GM12865 (cell line): Measurements from ENCODE around the gene TMEM134.
"Not testable (repeated sequence)": the region's sequence is repeated elsewhere in the genome, so short reads cannot be mapped to it uniquely, and the experiment has no call there.

Experiments used
- DNase-seq: peaks from one replicate; pipeline ENCODE4 v3.0.0; 2010; ENCODE audit warnings: low read depth
- H3K4me3 ChIP-seq: 2 replicates; pipeline ENCODE4 v1.5.1; 2011; ENCODE audit warnings: mild to moderate bottlenecking, low read depth, low read length, control low read depth
- CTCF ChIP-seq: IDR thresholded peaks from 2 replicates; pipeline ENCODE4 v1.5.1; 2011; ENCODE audit warnings: low read length, control low read depth, low read depth, inconsistent platforms; ENCODE audit not compliant: insufficient read depth; ENCODE audit errors: missing control alignments

The TMEM134 gene

GRCh38 chr11:67466962-67467771, 1.9 kb downstream of the TMEM134 start:
- TF ChIP-seq CTCF, result no peak
- H3K4me3 ChIP-seq, result no peak overlapping the region

GRCh38 chr11:67466367-67466766, 2.7 kb downstream of the TMEM134 start:
- DNase-seq, result no peak
- no peak for TF ChIP-seq CTCF
- H3K4me3 ChIP-seq, result no peak overlapping the region

More at GRCh38 chr11:67466962-67467771, 1.9 kb downstream of the TMEM134 start:
- DNase-seq, result no peak

DNA sequence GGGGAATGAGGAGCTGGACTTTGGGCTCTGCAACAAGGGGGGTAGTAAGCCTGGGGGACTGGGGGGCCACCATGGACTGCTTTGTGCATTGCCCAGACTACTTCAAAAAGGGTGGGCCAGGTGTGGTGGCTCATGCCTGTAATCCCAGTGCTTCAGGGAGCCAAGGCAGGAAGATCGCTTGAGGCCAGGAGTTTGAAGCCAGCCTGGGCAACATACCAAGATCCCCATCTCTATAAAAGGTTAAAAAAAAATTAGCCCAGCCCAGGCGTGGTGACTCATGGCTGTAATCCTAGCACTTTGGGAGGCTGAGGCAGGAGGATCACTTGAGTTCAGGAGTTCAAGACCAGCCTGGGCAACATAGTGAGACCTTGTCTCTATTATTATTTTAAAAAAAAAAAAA, 3.5 kb downstream of the TMEM134 start:
- not testable (repeated sequence) for DNase-seq
- peak overlapping the region; percentile 77 for H3K4me3 ChIP-seq

GRCh38 chr11:67465189-67465510, 3.9 kb downstream of the TMEM134 start:
- H3K4me3 ChIP-seq, result peak overlapping the region; percentile 77
- no peak for TF ChIP-seq CTCF
- no peak for DNase-seq

DNA sequence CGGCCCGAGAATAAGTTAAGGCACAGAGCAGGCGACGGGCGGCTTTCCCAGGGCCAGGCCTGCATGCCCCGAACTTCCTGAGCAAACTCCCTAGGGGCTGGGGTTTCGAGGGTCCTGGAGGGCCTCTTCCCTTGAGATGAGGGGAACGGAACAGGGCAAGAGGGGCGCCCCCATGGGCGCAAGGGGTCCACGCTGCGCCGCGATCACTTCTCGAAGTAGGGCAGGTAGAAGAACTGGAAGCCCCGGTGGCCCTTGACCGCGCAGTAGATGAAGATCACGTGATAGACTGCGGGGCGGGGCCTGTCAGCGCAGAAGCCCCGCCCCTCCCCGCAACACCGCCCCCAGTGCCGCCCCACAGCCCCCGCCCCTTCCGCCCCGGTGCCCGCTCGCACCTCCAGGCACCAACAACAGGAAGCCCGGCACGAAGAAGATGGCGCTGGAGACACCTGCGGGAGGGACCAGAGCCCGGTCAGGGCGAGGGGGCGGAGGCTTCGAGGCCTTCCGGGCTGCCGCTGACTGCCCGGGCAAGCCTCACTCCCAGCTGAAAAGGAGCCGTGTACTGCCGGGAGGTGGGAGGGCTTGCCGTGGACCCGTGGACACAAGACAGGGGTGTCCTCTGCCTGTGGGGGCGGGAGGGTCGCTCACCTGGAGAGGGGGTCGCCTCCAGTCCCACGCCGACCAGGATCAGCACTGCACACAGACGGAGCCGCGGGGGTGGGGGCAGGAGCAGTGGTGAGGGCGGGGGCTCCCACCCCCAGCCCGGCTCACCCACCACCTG, 4.5 kb downstream of the TMEM134 start:
- H3K4me3 ChIP-seq, result peak overlapping the region; percentile 80
- peak; percentile 97 for DNase-seq
- TF ChIP-seq CTCF, result no peak

DNA sequence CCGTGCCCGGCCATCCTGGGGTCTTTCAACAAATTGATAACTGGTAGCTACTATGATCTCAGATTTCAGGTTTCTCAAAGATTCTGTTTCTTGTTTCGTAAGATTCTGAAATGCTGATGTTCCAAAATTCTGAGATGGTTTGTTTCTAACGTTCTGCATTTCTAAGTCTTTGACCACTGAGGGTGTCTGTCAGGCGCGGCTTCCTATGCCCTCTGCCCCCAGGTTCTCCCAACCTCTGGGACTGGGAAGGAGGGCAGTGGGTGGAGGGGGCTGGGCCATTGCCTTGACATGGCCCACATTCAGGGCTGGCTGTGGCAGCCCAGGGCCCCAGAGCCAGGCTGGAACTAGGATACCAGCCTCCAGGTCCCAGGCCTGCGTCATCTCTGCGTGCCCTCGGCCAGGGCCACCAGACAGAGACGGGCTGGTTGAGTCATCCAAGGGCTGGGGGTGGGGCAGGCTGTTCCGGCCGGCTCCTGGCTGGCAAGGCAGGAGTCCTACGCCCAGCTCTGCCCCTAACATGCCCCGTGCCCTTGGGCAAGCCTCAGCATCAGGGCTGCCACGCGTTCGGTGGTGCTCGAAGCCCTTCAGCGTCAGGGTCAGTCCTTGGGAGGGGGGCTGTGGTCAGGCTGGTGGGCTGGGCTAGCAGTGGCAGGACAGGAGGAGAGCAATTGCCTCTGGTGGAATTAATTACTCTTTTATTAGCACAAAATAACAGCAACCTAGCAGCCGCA, 5.2 kb downstream of the TMEM134 start:
- peak; percentile 69 for DNase-seq
- TF ChIP-seq CTCF, result no peak
- H3K4me3 ChIP-seq, result peak overlapping the region; percentile 80

DNA sequence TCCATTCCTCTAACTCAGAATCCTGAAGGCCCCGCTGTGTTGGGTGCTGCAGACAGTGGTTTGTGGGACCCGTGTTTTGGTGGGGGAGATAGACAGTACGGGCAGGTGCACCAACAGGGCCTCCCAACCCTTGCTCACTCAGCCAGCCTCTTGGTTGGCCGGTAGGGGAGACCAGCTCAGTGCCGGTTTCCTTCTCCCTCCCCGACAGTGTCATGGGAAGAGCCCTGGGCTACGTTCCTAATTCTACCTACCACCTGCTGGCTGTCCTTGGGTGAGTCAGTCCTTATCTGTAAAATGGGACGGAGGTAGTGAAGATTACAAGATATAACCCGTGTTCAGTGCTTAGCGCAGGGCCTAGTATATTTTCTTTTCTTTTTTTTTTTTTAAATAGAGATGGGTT, 5.9 kb downstream of the TMEM134 start:
- H3K4me3 ChIP-seq, result no peak overlapping the region
- no peak for DNase-seq
- TF ChIP-seq CTCF, result no peak
